Mucosa of gallbladder (tissue), 1 donor: ENCODE results near the gene TMEM183A. TPM values are rescaled to one million over a fixed set of nuclear protein-coding genes. Genes with fewer than 3 reads are reported as not detected.

ENCODE experiments used
- DNase-seq: peaks from one replicate; pipeline ENCODE4 v3.0.0-alpha.2; 2020; ENCODE audit warnings: low spot score
- total RNA-seq: library from RNA; stranded (reverse); gene quantifications from one replicate; pipeline ENCODE4 v1.2.1, GENCODE V29; 2021
- donor health status: DM: no; HTN: no; CAD: no.

The TMEM183A gene
- total RNA-seq, 1 donor from 2014 or later: 46.3 TPM

DNA sequence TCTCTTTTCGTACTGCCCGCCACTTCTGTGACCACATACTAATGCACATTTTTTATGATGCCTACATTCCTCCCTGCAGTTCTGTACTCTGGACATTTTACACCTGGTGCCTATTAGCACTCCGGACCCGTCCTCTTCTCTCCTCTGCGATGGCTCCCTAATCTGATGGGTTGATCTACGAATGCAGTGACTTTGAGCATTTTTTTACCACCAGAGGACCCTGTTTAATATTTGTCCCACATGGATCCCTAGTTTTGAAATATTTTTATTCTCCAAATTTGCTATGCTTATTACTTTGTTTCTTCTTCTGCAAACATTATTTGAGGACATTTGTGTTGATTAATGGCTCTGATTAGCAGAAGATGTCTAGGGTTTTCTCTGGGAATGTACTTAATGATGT, 24.3 kb downstream of the TMEM183A start:
- no peak for DNase-seq

DNA sequence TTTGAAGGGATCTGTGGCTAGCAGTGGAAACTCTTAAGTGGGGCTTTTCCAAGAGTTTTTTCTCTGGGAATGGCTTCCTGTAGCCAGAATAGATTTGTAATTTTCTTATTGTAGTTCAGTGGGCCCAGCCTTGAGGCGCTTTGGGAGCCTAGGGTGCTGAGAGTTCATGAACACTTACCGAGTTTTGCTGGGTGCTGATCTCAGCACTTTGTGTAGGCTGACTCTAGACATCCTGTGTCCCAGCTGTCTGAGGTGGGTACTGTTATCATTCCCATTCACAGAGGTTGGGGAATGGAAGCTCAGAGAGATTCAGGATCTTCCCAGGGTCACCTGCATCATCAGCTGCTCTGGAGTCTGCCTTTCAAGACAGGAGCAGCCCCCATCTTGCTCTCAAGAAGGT, 26.1 kb downstream of the TMEM183A start:
- DNase-seq: no peak

DNA sequence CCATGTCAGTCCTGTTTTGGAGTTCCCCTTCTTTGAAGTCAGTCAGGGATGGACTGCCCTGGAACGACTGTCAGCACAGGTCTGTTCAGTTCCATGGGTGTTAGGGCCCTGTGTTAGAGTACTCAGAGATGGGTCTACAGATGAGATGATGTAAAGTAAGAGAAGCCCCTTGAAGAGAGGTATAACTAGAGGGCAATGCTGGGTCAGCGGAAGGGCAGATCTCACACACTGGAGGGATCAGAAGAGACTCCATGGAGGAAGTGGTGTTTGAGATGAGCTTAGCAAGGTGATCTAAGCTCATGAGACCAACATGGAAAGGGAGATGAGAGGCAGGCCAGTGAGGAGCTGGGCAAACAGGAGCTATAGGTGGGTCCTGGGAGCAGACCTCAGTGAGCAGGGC, 26.7 kb downstream of the TMEM183A start:
- no peak for DNase-seq

DNA sequence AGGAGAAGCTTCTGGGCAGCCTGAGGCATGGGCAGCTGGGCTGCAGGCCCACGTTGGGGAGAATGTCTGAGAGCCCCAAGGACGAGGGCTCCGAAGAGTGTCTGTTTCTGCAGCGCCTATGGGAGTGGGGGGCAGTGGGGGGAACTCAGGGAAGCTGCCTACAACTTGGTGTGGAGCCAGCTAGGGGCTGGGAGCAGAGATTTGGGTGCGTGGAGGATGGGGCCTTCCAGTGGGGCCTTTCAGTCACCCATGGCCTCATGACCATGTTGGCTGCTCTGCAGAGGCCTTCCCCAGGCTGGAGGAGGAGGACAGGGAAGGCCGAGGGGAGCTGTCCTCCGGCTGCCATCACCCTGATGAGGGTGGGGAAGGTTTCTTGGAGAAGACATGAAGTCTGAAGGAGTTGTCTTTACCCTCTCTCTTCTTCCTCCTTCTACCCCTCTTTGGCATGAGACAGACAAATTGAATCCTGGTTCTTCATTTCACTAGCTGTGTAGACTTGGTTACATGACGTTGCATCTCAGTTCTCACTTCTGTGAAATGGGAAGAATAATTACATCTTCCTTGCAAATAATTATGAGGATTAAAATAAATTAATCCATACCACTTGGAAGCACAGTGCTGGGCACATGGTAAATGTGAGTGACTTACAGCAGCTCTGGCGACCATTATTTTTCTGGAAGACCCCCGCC, 27.4 kb downstream of the TMEM183A start:
- no peak for DNase-seq

DNA sequence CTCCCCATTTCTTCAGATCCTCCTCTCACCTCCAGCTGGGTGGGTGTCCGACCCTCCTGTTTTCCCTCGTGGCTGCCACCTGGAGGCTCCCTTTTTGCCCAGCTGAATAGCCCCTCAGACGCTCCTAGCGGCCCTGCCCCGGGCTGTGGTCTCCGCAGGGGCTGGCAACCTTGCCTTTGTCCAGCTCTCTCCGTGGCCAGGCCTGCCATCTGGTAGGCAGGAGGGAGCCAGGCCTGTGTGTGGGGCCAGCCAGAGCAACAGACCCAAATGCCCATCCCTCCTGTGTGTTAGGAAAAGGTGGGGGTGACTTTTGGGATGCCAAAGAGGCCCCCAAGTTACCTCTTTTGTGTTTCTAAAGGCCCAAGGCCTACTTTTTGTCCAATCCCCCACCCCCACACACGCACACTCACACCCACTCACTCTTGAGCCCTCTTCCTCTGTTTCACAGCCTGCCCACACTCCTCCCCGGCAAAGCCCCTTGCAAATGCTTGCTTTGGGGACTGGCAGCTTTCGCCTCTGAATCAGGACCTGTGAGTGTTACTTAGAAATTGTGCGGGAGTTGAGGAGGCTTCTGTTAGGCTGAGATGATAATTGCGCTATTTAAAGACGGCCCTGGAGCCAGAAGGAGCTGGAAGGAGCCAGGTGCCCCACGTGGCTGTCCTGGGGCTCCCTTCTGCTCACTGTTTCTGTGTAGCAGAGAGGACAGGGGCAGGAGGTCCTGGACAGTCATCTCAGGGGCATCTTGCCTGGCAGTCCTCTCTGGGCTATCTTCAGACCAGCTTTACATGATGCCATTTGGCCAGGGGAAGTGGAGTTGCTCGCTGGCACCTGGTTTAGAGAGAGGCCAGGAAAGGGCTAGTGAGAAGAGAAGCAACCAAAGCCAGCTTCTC, 28.2 kb downstream of the TMEM183A start:
- no peak for DNase-seq

DNA sequence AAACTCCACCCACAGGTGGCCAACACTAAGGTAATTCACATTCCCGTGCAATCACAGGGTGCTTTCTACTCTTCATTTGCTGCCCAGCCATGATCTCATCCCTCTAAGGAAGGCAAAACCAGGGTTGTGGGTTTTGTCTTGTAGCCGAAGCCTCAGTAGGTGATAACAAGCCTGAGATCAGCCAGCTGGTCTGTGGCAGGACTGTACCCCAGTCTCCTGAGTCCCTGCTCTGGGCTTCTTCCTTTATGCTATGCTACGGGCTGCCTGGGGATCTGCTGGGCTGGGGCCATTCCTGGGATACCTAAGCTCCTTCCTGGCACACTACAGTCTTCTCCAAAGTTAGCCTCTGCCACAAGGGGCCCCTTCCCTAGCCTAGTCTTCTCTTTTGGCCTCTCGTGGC, 29.0 kb downstream of the TMEM183A start:
- DNase-seq: no peak

DNA sequence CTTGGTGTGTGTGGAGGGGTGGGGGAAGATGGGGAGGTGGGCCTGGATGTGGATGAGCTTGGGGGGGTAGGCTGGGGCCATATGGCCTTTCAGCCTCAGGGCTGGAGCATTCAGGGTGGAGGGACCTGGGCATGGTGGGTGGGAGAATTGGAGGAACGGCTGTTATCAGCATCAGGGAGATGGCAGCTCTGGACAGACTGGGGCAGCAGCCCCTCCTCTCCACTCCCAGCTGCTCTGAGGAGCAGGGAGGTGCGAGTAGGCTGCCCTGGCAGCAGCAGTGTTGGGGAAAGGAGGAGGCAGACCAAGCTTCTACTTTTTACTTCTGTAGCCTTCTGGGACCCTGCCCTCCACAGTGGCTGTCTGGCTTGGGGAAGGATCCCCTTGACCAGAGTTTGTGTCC, 29.4 kb downstream of the TMEM183A start:
- DNase-seq: no peak

DNA sequence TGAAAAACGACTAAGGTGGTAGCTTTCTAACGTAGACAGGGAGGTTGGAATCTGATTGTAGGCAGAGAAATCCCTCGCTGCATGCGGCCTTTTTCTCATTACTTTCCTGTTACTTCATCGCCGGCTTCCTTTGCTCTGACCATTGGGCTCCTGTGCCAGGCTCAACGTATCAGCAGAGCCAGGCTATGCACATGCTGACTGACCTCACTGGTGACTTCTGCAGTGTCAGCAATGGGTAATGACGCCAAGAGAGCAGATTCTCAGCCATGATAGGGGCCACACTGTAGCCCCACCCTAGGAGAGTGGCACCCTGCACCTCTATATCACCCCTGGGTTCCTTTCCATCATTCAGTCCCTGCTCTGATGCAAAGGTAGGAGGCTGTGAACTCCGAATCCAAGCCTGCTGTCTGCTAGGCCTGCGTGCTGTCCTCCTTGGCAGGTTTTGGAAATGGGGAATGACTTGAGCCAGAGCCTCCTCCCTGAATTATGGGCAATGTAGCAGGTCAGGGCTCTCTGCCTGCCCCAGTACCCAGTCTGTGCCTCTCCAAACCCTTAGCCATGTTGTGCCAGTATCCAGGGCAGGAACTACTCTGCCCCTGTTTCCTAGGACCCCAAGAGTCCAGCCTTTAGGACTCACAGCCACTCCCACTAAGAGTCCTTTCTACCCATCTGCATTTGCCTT, 30.5 kb downstream of the TMEM183A start:
- no peak for DNase-seq

DNA sequence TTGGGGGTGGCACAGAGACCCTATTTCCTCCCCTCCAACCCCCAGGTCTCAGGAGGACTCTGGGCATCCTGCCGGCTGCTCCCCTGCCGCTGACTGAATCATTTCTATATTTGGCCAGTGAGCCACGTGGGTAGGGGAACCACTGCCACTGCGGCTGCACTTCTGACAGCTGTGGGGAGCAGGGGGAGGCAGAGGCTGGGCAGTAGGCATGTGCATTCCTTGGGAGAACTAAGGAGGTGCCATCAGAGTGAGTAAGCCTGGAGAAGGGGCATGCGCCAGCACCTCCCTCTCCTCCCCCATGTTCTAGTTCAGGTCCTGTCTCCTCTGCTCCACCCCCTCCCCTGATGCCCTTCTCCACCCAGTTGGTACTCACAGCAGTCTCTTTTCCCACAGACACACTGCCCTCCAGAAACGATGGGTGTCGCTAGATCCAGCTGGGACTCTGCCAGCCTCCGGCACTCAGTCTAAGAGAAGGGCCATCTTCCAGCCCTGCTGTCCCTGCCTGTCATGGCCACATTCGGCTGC, 31.1 kb downstream of the TMEM183A start:
- DNase-seq: peak; percentile 45

DNA sequence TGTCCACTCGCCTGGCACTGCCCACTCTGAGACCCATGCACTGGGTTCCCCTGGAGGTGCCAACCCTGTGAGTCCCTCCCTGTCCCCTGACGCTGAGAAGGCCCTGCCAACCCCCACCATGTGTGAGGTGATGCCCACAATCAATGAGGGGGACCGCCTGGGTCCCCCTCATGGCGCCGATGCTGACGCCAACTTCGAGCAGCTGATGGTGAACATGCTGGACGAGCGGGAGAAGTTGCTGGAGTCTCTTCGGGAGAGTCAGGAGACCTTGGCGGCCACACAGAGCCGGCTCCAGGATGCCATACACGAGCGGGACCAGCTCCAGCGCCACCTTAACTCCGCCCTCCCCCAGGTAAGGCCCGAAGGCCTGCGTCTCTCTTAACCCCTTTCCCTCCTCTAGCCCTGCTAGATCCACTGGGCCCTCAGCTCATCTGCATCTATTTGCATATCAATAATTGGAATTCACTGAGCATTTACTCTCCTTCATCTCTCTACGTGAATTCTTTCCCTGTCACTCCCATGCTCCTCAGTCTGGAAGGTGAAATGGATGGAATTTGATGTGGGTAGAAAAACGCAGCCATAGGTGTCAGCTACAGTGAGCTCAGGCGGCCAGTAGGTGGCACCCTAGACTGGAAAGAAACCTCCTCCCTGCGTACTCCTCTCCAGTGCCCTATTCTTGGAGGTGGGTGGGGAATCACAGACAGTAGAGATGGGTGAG, 31.9 kb downstream of the TMEM183A start:
- DNase-seq: peak; percentile 77

DNA sequence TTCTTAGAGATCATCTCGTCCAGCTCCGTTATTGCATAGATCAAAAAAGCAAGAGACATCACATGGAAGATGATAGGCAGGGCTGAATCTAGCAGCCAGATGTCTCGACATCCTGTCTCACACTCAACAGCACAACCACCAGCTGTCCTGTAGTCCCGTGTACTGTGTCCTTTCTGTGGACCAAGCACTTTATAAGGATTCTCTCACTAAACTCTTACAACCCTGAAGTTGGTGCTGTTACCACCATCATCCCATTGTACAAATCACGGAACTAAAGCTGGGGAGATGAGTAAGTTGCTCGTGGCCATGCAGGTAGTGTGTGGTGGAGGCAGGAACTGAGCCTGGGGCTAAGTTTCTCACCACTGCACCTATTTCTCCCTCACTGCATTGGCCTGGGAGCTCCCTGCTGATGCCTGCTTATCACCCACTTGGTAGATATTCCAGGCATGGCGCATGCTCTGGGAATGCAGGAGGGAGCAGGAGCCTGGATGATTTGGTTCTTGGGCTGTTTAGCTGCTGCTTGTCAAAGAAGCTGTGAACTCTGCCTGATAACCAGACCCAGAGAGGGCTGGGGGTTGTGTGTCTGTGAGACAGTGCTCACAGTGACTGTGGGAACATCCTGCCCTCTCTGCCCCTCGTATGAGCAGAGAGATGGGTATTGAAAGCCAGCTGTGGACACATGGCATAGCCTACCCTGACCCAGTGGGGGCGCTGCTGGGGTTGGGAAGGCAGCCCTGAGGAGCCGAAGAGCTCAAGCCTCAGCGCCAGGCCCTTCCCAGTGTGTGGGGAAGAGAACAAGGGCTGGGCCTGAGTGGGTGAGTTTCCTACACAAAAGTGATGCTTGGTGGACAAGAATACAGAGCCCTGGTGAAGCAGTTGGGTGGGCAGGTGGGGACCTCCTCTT, 32.7 kb downstream of the TMEM183A start:
- DNase-seq: no peak

DNA sequence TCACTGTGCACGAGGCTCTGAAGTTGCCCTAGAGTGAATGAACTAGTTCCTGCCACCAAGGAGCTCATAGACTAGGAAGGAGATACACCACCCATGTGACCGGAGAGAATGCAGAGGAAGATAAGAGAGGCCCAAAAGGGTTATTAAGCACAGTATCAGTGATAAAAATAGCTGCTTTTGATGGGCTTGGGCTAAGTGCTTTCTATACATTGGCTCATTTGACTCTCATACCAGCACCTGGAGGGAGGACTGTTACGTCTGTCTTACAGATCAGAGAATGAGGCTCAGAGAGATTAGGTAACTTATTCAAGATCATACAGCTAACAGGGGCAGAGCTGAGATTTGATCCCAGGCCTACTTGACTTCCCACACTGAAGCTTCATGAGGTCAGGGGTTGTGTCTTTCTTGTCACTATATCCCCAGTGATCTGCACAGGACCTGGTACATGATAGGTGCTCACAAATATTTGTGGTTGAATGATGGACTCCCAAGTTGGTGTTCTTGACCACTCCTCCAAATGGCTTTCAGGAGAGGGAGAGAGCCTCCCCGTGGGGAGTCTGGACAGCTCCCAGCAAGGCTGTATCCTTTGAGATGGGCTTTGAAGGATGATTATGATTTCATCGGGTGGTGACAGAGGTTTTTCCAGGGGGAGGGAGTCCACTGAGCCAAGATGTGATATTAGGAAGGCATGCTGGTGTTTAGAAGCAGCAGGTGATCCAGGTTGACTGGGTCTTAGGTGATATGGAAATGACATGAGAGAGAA, 33.5 kb downstream of the TMEM183A start:
- no peak for DNase-seq

DNA sequence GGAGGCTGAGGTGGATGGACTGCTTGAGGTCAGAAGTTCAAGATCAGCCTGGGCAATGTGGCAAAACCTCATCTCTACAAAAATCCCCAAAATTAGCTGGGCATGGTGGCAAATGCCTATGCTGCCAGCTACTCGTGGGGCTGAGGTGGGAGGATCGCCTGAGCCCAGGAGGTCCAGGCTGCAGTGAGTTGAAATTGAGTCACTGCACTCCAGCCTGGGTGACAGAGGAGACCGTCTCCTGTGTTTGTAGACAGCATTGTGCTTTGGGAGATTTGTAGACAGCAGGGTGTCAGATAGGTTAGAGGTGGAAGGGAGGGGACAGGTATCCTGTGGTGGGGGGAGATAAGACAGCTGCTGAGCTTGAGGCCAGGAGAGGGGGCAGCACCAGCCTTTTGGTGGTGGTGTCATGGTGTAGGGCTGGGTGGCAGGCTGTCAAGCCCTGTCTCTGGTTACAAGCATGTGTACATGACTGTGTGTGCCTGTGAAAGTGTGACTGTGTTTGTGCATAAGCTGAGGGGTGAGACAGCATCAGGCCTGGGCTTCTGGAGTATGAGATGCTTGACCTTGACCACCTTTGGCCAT, 34.3 kb downstream of the TMEM183A start:
- DNase-seq: no peak

DNA sequence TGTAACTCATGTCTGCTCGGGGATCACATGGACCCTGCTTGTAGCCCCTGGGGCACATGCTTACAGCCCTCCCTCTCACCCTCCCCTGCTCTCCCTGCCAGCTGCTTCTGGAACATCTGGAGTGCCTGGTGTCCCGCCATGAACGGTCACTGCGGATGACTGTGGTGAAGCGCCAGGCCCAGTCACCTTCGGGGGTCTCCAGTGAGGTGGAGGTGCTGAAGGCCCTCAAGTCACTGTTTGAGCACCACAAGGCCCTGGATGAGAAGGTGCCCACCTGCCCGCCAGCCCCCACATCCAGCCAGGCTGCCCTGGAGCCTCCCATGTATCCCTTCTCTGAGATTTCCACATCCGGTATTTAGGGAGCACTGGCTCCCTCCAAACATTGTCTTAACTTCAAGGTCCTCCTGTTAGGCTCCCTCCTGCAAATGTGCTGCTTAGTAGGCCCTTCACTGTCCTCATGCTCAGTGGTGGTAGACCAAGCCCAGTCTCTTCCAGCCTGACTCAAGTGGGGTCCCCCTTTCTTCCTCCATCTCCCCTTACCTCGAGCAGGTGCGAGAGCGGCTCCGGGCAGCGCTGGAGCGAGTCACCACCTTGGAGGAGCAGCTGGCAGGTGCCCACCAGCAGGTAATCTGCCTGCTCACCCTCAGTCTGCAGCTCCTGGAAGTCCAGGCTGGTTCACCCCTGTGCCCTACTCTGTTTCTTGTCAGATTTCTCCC, 36.8 kb downstream of the TMEM183A start:
- DNase-seq: no peak

DNA sequence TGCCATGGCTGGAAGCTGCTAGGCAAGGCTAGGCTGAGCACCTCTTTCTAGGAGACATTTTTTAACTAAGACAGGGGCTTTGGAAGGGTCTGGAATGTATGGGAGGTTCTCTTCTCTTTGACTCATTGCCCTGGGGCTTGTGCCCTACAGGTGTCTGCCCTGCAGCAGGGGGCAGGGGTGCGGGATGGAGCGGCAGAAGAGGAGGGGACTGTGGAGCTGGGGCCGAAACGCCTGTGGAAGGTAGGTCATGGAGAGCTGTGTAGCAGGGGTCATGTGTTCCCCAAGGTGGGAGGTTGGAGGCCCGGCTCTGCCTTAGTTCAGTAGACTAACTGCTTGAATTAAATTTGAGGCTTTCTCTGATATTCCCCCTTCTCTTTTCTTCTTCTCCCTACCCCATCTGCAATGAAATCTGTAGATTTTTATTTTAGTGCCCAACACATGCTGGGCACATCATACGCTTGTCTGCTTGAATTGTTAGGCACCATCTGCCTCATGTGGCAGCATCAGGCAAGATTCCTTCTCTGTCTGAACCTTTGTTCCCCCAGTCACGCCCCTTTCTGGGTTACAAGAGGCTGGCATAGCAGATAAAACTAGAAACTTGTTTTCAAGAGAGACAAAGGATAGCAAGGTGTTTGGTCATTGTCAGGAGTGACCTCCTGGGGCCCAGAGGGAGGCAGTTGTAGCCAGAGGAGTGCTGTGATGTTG, 37.5 kb downstream of the TMEM183A start:
- DNase-seq: no peak

DNA sequence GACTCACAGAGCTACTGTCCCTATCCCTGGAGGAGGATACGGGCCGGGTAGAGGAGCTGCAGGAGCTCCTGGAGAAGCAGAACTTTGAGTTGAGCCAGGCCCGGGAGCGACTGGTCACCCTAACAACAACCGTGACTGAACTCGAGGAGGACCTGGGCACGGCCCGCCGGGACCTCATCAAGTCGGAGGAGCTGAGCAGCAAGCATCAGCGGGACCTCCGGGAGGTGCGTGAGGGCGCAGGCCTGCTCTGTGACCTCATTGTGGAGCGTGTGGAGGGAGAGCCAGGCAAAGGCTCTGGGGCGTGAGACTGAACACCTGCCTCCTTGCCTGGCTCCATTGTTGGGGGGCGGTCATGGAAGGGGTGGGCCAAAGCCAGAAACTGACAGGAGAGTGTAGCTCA, 38.2 kb downstream of the TMEM183A start:
- DNase-seq: no peak

DNA sequence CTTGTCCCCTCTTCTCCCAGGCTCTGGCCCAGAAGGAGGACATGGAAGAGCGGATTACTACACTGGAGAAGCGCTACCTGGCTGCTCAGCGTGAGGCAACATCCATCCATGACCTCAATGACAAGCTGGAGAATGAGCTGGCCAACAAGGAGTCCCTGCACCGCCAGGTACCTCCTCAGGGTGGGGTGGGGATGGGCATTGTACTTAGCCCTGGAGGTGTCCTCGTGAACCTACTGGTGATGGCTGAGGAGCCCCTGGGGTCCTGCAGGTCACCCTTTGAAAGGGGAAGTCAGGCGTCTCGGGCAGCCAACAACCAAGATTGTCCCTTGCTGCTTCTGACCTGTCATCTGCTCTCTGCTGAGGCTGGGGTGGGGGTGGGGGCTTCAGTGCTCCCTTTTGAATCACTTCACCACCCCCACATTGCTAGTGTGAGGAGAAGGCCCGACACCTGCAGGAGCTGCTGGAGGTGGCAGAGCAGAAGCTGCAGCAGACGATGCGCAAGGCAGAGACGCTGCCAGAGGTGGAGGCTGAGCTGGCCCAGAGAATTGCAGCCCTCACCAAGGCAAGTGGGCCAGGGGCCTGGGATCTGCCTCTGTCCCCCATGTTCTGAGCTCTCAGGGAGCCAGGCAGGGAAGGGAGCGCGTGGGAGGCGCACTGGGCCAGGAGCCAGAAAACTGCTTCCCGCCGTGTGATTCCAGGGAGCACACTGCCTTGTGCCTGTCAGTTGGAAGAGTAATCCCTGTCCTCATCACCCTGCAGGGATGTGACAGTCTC, 38.8 kb downstream of the TMEM183A start:
- DNase-seq: no peak
